ENCODE measurements around the gene XPO6.

DNA sequence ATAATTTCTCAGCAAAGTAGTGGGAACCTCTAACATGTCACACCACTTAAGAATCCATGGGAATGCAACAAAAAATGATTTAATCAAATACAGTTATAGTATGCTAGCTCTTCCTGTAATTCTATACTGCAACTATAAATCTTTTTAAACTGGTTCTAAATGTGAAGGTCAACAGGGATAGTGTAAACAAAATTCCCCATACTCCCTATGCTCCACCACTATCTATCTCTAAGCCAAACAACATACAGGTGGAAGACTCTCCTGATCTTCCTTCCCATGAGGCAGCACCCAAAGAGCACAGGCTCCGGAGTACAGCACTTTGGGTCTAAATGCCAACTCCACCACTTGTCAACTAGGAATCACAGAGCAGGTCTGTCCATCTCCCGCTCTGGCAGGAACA, 4.4 kb downstream of the XPO6 start:
- TF ChIP-seq CTCF (IDR thresholded peaks at IDR 0.05; ENCODE audit: low read depth, low read length) (no peak), MAX (IDR thresholded peaks at IDR 0.05; ENCODE audit: low read depth, low read length) (no peak), MYC (IDR thresholded peaks at IDR 0.05; ENCODE audit: low read depth, low read length) (no peak)
